Esophagus muscularis mucosa (tissue), 3 donors: Measurements from ENCODE around the gene PDSS1.

Experiments
- POLR2AphosphoS5 ChIP-seq, 2 donors: sonication (generic); formaldehyde crosslinking; IDR thresholded peaks; one replicate each; pipeline ENCODE4 v1.6.1; 2017; ENCODE audit warnings: antibody characterized with exemption in 2 of 2
- TF ChIP-seq, protein P1 (sequence below), 3 experiments: fragments of 200-600 bp in 2 of 3; fragments of 450-650 bp in 1 of 3; sonication (generic) in 2 of 3; IDR thresholded peaks; one replicate each; pipeline ENCODE4 v1.5.1; 2017 to 2019; ENCODE audit warnings: antibody characterized with exemption in 3 of 3, mild to moderate bottlenecking in 2 of 3, moderate library complexity in 1 of 3

DNA sequence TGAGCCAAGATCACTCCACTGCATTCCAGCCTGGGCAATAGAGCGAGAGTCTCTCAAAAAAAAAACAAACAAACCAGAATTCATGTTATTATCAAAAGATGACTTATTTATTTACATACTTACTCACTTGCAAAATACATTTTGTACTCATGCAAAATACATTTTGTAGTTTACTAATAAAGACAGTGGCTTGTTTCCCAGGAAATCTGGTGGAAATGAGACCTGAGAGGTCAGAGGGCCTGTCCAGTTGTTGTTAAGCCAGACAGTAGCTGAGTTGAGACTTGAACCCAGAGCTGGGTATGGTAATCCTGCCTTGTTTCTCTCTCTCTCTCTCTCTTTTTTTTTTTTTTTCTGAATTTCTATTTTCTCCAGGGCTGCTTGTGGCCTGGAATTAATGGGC lies 29.5 kb downstream of the PDSS1 start:
- TF ChIP-seq POLR2AphosphoS5 (IDR thresholded peaks at IDR 0.05) = no peak
- TF ChIP-seq, protein P1, sequence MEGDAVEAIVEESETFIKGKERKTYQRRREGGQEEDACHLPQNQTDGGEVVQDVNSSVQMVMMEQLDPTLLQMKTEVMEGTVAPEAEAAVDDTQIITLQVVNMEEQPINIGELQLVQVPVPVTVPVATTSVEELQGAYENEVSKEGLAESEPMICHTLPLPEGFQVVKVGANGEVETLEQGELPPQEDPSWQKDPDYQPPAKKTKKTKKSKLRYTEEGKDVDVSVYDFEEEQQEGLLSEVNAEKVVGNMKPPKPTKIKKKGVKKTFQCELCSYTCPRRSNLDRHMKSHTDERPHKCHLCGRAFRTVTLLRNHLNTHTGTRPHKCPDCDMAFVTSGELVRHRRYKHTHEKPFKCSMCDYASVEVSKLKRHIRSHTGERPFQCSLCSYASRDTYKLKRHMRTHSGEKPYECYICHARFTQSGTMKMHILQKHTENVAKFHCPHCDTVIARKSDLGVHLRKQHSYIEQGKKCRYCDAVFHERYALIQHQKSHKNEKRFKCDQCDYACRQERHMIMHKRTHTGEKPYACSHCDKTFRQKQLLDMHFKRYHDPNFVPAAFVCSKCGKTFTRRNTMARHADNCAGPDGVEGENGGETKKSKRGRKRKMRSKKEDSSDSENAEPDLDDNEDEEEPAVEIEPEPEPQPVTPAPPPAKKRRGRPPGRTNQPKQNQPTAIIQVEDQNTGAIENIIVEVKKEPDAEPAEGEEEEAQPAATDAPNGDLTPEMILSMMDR (IDR thresholded peaks at IDR 0.05) = no peak
